C4-2B (cell line): ENCODE data around the gene GAL.
"Not testable (repeated sequence)": the region's sequence is repeated elsewhere in the genome, so short reads cannot be mapped to it uniquely, and the experiment has no call there.

Source experiments
- CTCF ChIP-seq: fragments of 450-650 bp; conservative IDR thresholded peaks from 2 replicates; pipeline ENCODE4 v1.5.1; 2017; ENCODE audit warnings: mild to moderate bottlenecking
- ZFX ChIP-seq: fragments of 450-650 bp; IDR thresholded peaks from 2 replicates; pipeline ENCODE4 v1.6.1; 2017

GRCh38 chr11:68639322-68639721 lies 45.0 kb upstream of the GAL start:
- TF ChIP-seq CTCF, ZFX: not testable (repeated sequence)
